HepG2 (cell line): ENCODE results near the gene HYAL2. TPM values are rescaled to one million over a fixed set of nuclear protein-coding genes. Genes with fewer than 3 reads are reported as not detected.

Source experiments
- ATAC-seq: fragments of 200-7000 bp; cut with Tn5 transposase; 3 replicates; pipeline ENCODE4 v1.9.1; 2020; ENCODE audit warnings: mild to moderate bottlenecking, moderate library complexity
- BruUV-seq: library from RNA; stranded (reverse); fragments of 400-500 nt; replicated peaks from 2 replicates; lab custom pipeline; 2021; lab: Mats Ljungman, UMichigan
- CTCF ChIA-PET: fragments of 300-600 bp; formaldehyde crosslinking; extraction: SDS; loops from one replicate; lab custom pipeline; 2021; ENCODE audit warnings: low total read pairs, inconsistent platforms, low intra/inter-chr PET ratio; lab: Yijun Ruan, JAX
- POLR2A ChIA-PET: fragments of 350-600 bp; sonication (Branson Sonifier 250); formaldehyde crosslinking; loops from one replicate; lab custom pipeline; 2020; ENCODE audit warnings: antibody characterized with exemption, inconsistent platforms; lab: Yijun Ruan, JAX
- DNase-seq: peaks from one replicate; pipeline ENCODE4 v3.0.0-alpha.2; 2015; ENCODE audit warnings: low spot score
- FAIRE-seq: peaks from 3 replicates; lab custom pipeline; 2011; peaks lifted over from hg19 to GRCh38; lab: Jason Lieb, UNC
- H2AFZ ChIP-seq: one replicate; pipeline ENCODE4 v1.6.1; 2011; ENCODE audit warnings: low read length, inconsistent platforms
- H3K27ac ChIP-seq: fragments of 300-600 bp; 3 replicates; pipeline ENCODE4 v1.8.0; 2011; ENCODE audit warnings: mixed run types, mild to moderate bottlenecking, mixed read lengths, low read length, inconsistent platforms; ENCODE audit not compliant: insufficient read depth; ENCODE audit errors: extremely low read length
- H3K27me3 ChIP-seq, 2 experiments: fragments of 200-600 bp in 1 of 2; 2 replicates in 1 of 2; 3 replicates in 1 of 2; pipeline versions ENCODE4 v1.6.0 to v1.8.0; 2011; ENCODE audit warnings: low read length in 2 of 2, mild to moderate bottlenecking in 2 of 2, moderate library complexity in 2 of 2, inconsistent platforms in 1 of 2; ENCODE audit not compliant: insufficient read depth in 2 of 2, control insufficient read depth in 1 of 2
- H3K36me3 ChIP-seq, 2 experiments: fragments of 200-600 bp in 1 of 2; replicated peaks in 1 of 2; 2 replicates in 1 of 2; 3 replicates in 1 of 2; pipeline versions ENCODE4 v1.5.1 to v1.8.0; 2011; ENCODE audit warnings: low read length in 2 of 2, inconsistent platforms in 1 of 2; ENCODE audit not compliant: insufficient read depth in 2 of 2, control insufficient read depth in 1 of 2
- H3K4me1 ChIP-seq: 2 replicates; pipeline ENCODE4 v1.5.1; 2012; ENCODE audit warnings: low read length, inconsistent platforms; ENCODE audit not compliant: insufficient read depth
- H3K4me2 ChIP-seq: 2 replicates; pipeline ENCODE4 v1.6.0; 2011; ENCODE audit warnings: low read depth, low read length, inconsistent platforms
- H3K4me3 ChIP-seq, 3 experiments: fragments of 200-600 bp in 1 of 3; sonication (generic), shearing (Covaris generic) in 1 of 3; replicated peaks in 1 of 3; 2 replicates each; pipeline ENCODE4 v1.5.1; 2011 to 2016; ENCODE audit warnings: low read length in 3 of 3, inconsistent platforms in 2 of 3, low read depth in 2 of 3, mild to moderate bottlenecking in 2 of 3, control low read depth in 1 of 3, mixed read lengths in 1 of 3; ENCODE audit not compliant: insufficient read depth in 1 of 3
- H3K79me2 ChIP-seq: one replicate; pipeline ENCODE4 v1.6.1; 2011; ENCODE audit warnings: low read length, inconsistent platforms; ENCODE audit not compliant: insufficient read depth
- H3K9ac ChIP-seq: 2 replicates; pipeline ENCODE4 v1.6.0; 2011; ENCODE audit warnings: mild to moderate bottlenecking, low read depth, low read length, inconsistent platforms; ENCODE audit not compliant: insufficient read depth
- H3K9me3 ChIP-seq: 2 replicates; pipeline ENCODE4 v1.5.1; 2012; ENCODE audit warnings: mild to moderate bottlenecking, low read length
- H4K20me1 ChIP-seq: 2 replicates; pipeline ENCODE4 v1.6.0; 2011; ENCODE audit warnings: inconsistent platforms, mild to moderate bottlenecking, low read length, moderate library complexity; ENCODE audit not compliant: insufficient read depth
- FOSL2 ChIP-seq: sonication (generic); formaldehyde crosslinking; IDR thresholded peaks from 2 replicates; pipeline ENCODE4 v1.4.0; 2020; ENCODE audit warnings: missing genetic modification reagents
- MEF2D ChIP-seq: sonication (generic); formaldehyde crosslinking; IDR thresholded peaks from 2 replicates; pipeline ENCODE4 v1.5.1; 2020; ENCODE audit warnings: mild to moderate bottlenecking, missing genetic modification reagents
- SETDB1 ChIP-seq: sonication (generic); formaldehyde crosslinking; IDR thresholded peaks from 2 replicates; pipeline ENCODE4 v1.5.1; 2020; ENCODE audit warnings: missing genetic modification reagents, mild to moderate bottlenecking, borderline replicate concordance
- SNRNP70 ChIP-seq: fragments of 200-400 bp; formaldehyde crosslinking; IDR thresholded peaks from 2 replicates; pipeline ENCODE4 v1.6.1; 2017; ENCODE audit warnings: mild to moderate bottlenecking, low read depth, low read length, moderate library complexity
- STAG1 ChIP-seq: sonication (generic); formaldehyde crosslinking; IDR thresholded peaks from 2 replicates; pipeline ENCODE4 v1.4.0; 2020; ENCODE audit warnings: missing genetic modification reagents
- THAP11 ChIP-seq: IDR thresholded peaks from 2 replicates; pipeline ENCODE4 v1.6.1; 2016; ENCODE audit warnings: missing biosample characterization, missing genetic modification reagents
- YY1 ChIP-seq: IDR thresholded peaks from 2 replicates; pipeline ENCODE4 v1.6.1; 2011; ENCODE audit warnings: low read length, low read depth, moderate library complexity, mild to moderate bottlenecking; ENCODE audit not compliant: insufficient read depth, insufficient replicate concordance
- ZNF234 ChIP-seq: sonication (generic); formaldehyde crosslinking; conservative IDR thresholded peaks from 2 replicates; pipeline ENCODE4 v1.5.1; 2020; ENCODE audit warnings: mild to moderate bottlenecking, missing genetic modification reagents
- ZSCAN30 ChIP-seq: sonication (generic); formaldehyde crosslinking; IDR thresholded peaks from 2 replicates; pipeline ENCODE4 v1.5.0; 2020; ENCODE audit warnings: mild to moderate bottlenecking, missing genetic modification reagents
- WGBS: methylation state at CpG from one replicate; pipeline ENCODE4 v1.1.6; 2017; ENCODE audit warnings: low lambda C conversion rate; 5-methylcytosine and 5-hydroxymethylcytosine counted together
- in situ Hi-C: cut with HindIII; loops from 2 replicates; pipeline ENCODE4 v1.10.0; 2017; ENCODE audit warnings: low pct_unique_long_range_greater_than_20kb; ENCODE audit not compliant: extremely low pct_ligation_motif_present
- intact Hi-C: fragments of 100-400 bp; cut with micrococcal nuclease; formaldehyde crosslinking; loops from one replicate; pipeline ENCODE4 v1.10.0; 2022; ENCODE audit not compliant: unreplicated experiment
- polyA plus RNA-seq, 8 experiments: library from polyadenylated mRNA; depleted of rRNA in 3 of 8; stranded (reverse) in 7 of 8; unstranded in 1 of 8; fragments of >200 nt; fragmentation: Illumina TruSeq in 4 of 8; extraction: Trizol in 4 of 8; gene quantifications; 2 replicates each; pipeline versions ENCODE4 v1.2.1 to v1.2.3, GENCODE V29; 2011 to 2016; ENCODE audit warnings: low read depth in 4 of 8, missing spikeins in 1 of 8, mixed read lengths in 1 of 8; ENCODE audit not compliant: insufficient read depth in 1 of 8
- total RNA-seq, 5 experiments: library from RNA; depleted of rRNA; stranded (reverse); fragments of >200 nt; fragmentation: Illumina TruSeq; extraction: Trizol; gene quantifications; 2 replicates each; pipeline ENCODE4 v1.2.3, GENCODE V29; 2016; ENCODE audit warnings: low read depth in 1 of 5
- TF ChIP-seq, protein P1 (sequence below): sonication (generic); formaldehyde crosslinking; IDR thresholded peaks from 2 replicates; pipeline ENCODE4 v1.9.0; 2021; ENCODE audit warnings: missing genetic modification reagents, borderline replicate concordance
- TF ChIP-seq, protein P2 (sequence below): sonication (generic); formaldehyde crosslinking; IDR thresholded peaks from 2 replicates; pipeline ENCODE4 v1.5.0; 2020; ENCODE audit warnings: mild to moderate bottlenecking, missing genetic modification reagents, moderate library complexity
- TF ChIP-seq, protein P3 (sequence below): sonication (generic); formaldehyde crosslinking; IDR thresholded peaks from 2 replicates; pipeline ENCODE4 v1.5.1; 2020; ENCODE audit warnings: mild to moderate bottlenecking, missing genetic modification reagents, moderate library complexity

The HYAL2 gene
- total and polyA plus RNA-seq, 2 of the 13 experiments (the other 11 are each of a cell fraction or from before 2014, with no cell fraction given): 76.2 to 102 TPM

DNA sequence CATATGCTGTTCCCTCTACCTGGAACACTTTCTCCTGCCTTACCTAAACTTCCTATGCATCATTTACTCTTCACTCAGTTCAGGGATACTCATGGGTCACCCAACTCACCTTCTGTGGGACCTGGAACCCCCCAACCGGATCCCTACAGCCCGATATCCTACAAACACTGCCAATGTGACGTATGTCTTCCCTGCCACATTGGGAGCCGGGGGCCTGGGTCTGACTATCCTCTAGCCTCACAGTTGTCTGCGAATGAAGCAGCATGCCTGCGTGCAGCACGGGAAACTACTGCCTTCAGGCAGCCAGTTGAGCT lies 27.6 kb upstream of the HYAL2 start (continued):
- TF ChIP-seq SETDB1 (peak; percentile 85), YY1 (no peak), ZNF234 (CRISPR knock-in tag) (0 out of 2 replicates have a peak, but pooled peaks have one; percentile 54), ZSCAN30 (CRISPR knock-in tag) (no peak), MEF2D (CRISPR knock-in tag) (no peak)
- TF ChIP-seq, protein P1, sequence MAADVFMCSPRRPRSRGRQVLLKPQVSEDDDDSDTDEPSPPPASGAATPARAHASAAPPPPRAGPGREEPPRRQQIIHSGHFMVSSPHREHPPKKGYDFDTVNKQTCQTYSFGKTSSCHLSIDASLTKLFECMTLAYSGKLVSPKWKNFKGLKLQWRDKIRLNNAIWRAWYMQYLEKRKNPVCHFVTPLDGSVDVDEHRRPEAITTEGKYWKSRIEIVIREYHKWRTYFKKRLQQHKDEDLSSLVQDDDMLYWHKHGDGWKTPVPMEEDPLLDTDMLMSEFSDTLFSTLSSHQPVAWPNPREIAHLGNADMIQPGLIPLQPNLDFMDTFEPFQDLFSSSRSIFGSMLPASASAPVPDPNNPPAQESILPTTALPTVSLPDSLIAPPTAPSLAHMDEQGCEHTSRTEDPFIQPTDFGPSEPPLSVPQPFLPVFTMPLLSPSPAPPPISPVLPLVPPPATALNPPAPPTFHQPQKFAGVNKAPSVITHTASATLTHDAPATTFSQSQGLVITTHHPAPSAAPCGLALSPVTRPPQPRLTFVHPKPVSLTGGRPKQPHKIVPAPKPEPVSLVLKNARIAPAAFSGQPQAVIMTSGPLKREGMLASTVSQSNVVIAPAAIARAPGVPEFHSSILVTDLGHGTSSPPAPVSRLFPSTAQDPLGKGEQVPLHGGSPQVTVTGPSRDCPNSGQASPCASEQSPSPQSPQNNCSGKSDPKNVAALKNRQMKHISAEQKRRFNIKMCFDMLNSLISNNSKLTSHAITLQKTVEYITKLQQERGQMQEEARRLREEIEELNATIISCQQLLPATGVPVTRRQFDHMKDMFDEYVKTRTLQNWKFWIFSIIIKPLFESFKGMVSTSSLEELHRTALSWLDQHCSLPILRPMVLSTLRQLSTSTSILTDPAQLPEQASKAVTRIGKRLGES (CRISPR knock-in tag): no peak

DNA sequence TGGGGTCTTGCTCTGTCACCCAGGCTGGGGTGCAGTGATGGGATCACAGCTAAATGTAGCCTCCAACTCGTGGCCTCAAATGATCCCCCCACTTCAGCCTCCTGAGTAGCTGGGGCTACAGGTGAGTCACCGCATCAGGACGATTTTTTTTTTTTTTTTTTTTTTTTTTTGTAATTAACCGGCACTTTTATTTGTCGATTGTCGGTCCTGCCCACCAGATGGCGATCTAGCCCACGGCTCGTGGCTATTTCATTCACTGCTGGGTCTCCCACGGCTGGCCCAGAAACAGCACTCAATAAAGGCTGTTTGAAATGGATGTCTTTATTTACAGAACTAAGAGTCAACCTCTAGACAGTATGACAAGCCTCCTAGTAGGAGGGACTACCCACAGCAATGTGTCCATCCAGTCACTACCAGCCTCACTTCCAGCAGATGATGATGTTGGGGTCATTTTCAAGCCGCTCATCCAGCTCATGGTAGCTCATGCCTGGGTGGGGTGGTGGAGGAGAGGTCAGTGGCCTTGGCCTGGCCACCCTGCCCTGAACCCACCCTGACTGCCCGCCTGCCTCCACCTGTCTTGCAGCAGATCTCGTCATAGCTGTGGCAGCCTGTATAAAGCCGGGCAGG lies 24.8 kb upstream of the HYAL2 start:
- FAIRE-seq (peak; percentile 60), ATAC-seq (no peak)
- no TSS peak for BruUV-seq
- TF ChIP-seq, protein P2, sequence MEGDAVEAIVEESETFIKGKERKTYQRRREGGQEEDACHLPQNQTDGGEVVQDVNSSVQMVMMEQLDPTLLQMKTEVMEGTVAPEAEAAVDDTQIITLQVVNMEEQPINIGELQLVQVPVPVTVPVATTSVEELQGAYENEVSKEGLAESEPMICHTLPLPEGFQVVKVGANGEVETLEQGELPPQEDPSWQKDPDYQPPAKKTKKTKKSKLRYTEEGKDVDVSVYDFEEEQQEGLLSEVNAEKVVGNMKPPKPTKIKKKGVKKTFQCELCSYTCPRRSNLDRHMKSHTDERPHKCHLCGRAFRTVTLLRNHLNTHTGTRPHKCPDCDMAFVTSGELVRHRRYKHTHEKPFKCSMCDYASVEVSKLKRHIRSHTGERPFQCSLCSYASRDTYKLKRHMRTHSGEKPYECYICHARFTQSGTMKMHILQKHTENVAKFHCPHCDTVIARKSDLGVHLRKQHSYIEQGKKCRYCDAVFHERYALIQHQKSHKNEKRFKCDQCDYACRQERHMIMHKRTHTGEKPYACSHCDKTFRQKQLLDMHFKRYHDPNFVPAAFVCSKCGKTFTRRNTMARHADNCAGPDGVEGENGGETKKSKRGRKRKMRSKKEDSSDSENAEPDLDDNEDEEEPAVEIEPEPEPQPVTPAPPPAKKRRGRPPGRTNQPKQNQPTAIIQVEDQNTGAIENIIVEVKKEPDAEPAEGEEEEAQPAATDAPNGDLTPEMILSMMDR (CRISPR knock-in tag): peak; percentile 67
- TF ChIP-seq SNRNP70: no peak
- TF ChIP-seq THAP11 (CRISPR knock-in tag): peak; percentile 51; the same call in 1 of the 2 replicates
- peak; percentile 67 for TF ChIP-seq FOSL2 (CRISPR knock-in tag)
- TF ChIP-seq, protein P3, sequence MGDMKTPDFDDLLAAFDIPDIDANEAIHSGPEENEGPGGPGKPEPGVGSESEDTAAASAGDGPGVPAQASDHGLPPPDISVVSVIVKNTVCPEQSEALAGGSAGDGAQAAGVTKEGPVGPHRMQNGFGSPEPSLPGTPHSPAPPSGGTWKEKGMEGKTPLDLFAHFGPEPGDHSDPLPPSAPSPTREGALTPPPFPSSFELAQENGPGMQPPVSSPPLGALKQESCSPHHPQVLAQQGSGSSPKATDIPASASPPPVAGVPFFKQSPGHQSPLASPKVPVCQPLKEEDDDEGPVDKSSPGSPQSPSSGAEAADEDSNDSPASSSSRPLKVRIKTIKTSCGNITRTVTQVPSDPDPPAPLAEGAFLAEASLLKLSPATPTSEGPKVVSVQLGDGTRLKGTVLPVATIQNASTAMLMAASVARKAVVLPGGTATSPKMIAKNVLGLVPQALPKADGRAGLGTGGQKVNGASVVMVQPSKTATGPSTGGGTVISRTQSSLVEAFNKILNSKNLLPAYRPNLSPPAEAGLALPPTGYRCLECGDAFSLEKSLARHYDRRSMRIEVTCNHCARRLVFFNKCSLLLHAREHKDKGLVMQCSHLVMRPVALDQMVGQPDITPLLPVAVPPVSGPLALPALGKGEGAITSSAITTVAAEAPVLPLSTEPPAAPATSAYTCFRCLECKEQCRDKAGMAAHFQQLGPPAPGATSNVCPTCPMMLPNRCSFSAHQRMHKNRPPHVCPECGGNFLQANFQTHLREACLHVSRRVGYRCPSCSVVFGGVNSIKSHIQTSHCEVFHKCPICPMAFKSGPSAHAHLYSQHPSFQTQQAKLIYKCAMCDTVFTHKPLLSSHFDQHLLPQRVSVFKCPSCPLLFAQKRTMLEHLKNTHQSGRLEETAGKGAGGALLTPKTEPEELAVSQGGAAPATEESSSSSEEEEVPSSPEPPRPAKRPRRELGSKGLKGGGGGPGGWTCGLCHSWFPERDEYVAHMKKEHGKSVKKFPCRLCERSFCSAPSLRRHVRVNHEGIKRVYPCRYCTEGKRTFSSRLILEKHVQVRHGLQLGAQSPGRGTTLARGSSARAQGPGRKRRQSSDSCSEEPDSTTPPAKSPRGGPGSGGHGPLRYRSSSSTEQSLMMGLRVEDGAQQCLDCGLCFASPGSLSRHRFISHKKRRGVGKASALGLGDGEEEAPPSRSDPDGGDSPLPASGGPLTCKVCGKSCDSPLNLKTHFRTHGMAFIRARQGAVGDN (CRISPR knock-in tag): peak; percentile 32
- peak; percentile 65 for TF ChIP-seq STAG1

More for the DNA sequence above, 24.8 kb upstream of the HYAL2 start:
- peak; percentile 59 for DNase-seq
- Histone ChIP-seq H3K27me3 (no peaks in the 10 kb centered on the region), H3K27ac (no peak overlapping the region), H3K9me3 (no peaks in the 10 kb centered on the region), H3K4me2 (no peak overlapping the region), H3K4me3 (no peak overlapping the region), H4K20me1 (0 out of 2 replicates have a peak, but pooled peaks cover 3% of the 10 kb centered on the region), H2AFZ (no peak overlapping the region), H3K4me1 (peaks cover 81% of the 10 kb centered on the region), H3K9ac (no peak overlapping the region), H3K79me2 (peaks cover 12% of the 10 kb centered on the region), H3K36me3 (peaks cover 4 to 13% of the 10 kb centered on the region in 2 experiments; a peak in 3 of 5 replicates)
- intact Hi-C loops (loop anchor here (1.0 to 10.0 kb wide), 2 partner anchors 41 to 198 kb away; no protein-coding TSS in a partner anchor), in situ Hi-C loops (loop anchor here (10.0 kb wide), 1 partner anchor 198 kb away; no protein-coding TSS in a partner anchor)
- CTCF ChIA-PET: interaction anchor here (1.7 to 2.7 kb wide), 2 partner anchors 41 to 195 kb away, joined by 7 to 9 read pairs; no protein-coding TSS in a partner anchor
- WGBS: 24% methylated on average over 12 of the region's 14 CpGs
- POLR2A ChIA-PET: interaction anchor here (1.6 to 3.6 kb wide), 2 partner anchors 10 to 19 kb away, joined by 4 to 18 read pairs; partner anchors contain the start of gene TUSC2
